Inflammatory macrophage (primary cell): ENCODE results near the gene GFPT2.

ENCODE experiments used
- DNase-seq, 2 donors: peaks; one replicate each; pipeline ENCODE4 v3.0.0-alpha.2; 2020 to 2022
- total RNA-seq, 18 experiments: gene quantifications; one replicate each; lab custom pipeline; 2026; ENCODE audit warnings: mixed read lengths in 6 of 18, inconsistent platforms in 2 of 18; lab: John Stamatoyannopoulos, UW

The GFPT2 gene
- total RNA-seq, result 0 to 5.5 (median 0.36) reads per million in 18 experiments

DNA sequence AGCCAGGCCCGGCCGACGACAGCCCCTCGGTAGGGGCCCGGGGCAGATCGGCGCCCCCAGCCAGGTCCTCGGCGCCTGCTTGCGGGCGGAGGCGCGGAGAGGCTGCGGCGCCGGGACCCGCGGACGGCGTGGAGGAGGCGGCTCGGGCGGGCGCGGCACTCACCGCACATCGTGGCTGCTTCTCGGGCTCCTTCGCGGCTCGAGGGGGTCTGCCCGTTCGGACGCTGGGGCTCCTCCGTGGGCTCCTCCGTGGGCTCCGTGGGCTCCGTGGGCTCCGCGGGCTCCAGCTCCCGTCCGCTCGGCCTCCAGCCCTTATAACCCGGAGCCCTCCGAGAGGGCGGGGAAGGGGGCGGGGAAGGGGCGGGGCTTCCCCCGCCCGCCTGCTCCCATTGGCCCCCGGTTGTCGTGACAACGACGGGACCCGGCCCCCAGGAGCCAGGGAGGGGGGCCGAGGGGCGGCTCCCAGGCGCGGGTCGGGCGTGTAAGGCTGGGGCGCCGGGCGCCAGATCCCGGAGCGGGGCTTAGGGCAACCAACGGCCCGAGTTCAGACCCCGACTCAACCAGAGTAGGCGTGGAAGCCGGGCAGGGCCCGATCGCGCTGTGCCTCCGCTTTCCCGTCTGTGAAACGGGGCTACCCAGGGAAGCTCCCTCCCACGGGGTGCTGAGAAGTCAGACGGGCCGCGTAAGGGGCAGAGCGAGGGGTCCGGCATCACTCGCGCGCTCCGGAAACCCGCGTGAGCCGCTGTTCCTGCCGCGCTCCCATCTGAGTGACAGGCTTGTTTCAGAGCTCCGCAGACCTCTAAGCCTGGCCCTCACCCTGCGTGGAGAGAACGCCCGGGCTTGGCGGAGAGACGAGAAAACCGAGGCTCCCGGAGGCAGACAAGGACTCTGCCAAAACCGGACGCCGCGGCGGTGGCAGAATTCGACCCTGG lies at the start of gene GFPT2:
Gene GFPT2 (minus strand): TSS at position 289 of the 932 bp plus-strand sequence. CDS start 119 bp downstream, at position 170.
- DNase-seq, result peak in 1 of 2 donors; percentile 6

DNA sequence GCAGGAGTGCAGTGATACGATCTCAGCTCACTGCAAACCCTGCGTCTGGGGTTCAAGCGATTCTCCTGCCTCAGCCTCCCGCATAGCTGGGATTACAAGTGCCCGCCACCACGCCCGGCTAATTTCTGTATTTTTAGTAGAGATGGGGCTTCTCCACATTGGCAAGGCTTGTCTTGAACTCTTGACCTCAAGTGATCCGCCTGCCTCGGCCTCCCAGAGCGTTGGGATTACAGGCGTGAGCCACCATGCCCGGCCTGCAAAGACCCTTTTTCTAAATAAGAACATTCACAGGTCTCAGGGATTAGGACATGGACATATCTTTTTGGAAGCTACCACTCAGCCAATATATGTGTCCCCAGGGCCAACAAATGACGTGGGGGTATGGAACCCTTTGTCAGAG lies 49.6 kb upstream of the GFPT2 start:
- no peak for DNase-seq

DNA sequence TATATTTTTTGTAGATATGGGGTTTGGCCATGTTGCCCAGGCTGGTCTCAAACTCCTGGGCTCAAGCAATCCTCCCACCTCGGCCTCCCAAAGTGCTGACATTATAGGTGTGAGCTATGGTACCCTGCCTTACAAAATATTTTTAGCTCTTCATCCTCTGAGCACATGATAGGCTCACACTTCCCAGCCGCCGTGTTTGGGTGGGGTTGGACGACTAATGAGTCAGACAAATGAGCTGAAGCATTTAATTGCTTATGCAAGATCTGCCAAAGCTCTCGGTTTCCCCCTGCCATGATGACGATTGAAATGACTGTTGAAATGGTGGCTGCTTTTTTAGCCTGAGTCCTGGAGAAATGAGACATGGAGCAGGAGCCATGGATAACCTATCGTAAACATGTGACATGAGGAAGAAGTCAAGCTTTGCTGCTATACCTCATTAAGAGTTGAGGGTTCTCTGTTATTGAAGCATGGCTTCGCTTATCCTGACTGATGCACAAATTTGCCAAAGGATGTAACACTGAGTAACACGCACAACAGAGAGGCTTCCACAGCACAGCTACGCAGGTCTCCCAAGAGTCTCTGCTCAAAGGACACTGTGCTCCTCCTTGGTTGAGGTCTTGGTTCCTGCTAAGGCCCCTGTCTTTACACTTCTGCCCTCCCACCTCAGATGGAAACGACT lies 48.2 kb upstream of the GFPT2 start:
- DNase-seq, result no peak

DNA sequence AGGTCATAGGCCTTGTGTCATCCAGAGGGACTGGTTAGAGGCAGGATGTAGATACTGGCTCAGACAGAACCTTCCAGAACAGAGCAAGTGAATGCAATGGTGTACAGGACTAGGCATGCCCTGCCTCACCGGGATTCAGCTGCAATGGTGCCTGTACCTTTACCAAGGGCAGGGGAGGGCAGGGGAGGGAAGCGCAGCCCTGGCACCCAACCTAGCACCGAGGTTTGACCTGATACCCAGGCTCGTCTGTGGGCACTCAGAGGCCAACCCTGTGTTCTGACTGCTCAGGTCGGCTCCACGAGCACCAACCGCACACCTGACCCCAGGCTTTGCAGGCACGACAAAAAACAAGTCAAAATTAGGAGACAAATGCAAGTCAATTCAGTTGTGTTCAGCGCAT lies 47.3 kb upstream of the GFPT2 start:
- DNase-seq, result no peak

DNA sequence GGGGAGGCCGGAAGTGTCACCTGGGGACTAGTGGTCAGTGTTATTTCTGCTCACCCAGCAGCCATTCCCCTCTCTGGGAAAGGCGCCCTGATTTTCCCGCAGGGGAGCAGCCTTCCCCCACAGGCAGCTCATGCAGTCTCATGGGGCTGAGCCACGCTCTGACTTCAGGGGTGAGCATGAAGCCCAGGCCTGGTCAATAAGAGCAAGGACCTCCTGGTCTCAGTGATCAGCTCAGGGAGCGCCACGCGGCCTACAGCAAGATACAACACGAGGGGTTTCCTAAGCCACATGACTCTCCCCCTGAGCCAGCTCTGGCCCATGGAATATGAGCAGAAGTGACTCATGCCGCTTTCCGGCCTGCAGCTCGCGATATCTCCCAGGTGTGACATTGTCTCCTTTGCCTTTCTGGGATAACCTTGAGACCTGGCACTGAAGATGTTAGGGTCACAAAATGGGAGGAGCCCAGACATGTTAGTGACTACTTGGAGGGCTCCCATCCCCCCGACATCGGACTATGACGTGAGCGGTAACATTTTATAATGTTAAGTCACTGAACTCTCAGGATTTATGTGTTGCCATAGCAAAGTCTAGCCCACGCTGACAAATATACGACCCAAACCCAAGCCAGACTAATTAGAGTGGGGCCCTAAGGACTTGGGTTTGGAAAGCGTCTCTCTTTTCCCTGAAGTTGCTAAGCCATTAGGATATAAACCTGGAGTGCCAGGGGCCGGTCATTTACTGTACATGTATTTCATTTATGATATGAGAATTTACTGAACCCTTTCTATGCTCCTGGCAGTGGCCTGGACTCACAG lies 46.5 kb upstream of the GFPT2 start:
- DNase-seq, result no peak

DNA sequence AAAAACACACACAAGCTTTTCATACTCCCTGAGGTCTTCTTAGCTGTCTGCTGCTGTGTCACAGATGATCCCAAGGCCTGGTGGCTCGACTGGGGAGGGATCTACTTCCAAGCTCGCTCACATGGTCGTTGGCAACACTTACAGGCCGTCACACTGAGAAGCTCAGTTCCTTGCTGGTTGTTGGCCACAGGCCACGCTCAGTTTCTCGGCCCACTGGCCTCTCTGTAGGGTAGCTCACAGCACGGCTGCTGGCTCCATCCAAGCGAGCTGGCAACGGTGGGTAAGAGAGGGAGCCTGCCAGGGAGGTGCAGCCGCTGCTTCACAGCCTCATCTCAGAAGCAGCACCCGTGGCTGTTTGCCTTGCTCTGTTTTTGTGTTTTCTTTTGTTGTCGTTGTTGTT lies 43.8 kb upstream of the GFPT2 start:
- DNase-seq, result no peak

DNA sequence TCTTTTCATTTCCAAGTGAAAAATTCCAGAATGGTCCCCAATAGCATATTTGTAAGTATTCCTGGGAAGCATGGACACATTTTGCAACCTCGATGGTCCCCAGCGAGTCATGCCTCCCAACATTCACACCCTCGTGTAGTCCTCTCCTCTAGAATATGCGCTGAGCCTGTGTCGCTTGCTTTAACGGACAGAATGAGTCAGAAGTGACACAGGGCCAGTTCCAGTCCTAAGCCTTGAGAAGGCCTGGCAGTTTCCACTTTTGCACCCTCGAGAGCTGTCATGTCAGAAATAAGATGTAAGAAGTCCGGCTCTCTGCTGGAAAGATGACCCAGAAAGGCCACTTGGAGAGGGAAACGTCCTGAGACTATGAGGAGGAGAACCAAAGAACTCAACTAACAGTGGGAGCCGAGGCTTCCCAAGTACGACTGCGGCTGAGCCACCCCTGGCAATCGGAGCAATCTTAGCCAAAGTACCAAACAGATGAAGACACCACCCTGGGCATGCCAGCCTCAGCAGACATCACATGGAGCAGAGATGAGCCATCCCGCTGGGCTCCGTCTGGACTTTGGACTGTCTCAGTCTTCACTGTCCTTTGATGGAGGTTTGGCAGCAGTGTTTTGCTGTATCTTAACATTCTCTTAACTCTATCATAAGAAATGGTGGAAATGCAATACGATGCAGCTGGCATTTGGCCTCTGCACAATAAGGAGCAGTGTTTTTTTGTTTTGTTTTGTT lies 42.6 kb upstream of the GFPT2 start:
- no peak for DNase-seq

DNA sequence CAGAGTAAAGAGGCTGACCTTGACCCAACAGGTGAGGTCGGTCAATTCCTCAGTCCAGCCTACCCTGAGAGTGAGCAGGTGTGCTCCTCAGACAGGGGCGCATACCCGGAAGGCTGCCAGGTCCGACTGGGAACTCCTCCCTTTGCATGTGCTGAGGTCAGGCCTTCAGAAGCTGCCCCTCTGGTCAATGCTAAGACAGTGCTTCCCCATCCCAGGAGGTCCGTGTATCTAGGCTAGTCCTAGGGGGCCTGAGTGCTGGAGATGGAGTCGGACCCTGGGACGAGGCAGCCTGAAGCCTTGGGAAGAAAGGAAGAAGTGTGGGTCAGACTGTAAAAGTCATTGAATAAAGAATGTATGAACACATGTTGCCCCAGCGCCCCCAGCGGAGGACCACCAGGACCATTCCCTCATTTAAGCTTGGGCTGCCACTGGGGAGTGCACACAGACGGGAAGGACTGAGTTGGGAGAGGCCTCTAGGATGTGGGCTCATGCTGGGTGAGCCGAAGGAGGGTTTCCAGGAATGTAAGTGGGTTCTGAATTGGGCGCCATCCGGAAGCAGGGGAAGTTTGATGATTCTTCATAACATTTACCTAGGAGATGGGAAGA lies 41.0 kb upstream of the GFPT2 start:
- DNase-seq, result no peak

DNA sequence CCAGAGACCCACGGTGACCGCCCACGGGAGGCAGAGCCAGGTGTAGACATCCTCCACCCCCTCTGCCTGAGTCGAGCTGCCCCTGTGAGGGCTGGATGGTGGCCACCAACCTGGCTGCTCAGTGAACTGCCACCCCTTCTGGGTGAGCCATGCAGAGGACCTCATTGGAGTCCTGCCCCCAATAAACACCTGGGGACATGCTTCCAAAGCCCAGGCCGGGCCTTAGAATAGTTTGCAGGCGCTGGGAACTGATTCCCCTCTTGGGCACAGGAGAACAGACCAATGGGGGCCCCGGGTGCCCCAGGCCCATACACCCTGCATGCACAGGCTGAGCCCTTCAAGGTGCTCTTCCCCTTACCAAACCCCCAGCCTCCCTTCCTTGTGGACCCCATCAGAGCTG lies 38.1 kb upstream of the GFPT2 start:
- no peak for DNase-seq

DNA sequence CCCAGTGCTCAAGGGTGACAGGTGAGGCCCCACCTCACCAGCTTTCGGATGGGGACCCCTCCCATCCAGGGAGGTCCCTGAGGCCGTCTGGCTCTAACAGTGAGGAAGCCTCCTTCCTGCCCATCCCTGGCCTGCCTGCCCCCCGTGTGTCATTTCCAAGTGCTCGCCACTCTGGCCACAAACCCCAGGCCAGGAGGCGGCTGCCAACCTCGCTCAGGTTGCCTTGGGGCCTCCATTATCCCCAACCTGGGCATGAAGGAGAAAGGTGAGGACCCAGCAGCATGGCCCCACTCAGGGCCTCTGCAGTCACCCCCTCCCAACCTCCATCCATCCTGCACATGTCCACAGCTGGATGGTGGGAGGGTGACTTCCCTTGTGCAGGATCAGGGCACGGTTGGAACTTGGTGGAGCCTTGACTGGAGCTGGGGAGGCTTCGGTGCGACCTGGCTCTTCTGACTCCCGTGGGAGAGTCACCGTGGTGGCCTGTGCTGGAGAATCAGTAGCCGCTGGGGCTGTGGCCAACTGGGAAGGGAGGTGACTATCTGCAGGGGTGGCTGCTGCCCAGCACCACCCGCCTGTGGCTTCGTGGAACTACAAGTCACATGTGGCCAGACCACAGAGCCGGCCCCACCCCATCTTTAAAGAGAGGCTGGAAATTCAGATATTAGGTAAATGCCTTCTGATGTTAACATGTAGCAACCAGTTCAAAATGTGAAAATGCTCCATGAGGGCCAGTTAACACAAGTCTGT lies 37.5 kb upstream of the GFPT2 start:
- no peak for DNase-seq

DNA sequence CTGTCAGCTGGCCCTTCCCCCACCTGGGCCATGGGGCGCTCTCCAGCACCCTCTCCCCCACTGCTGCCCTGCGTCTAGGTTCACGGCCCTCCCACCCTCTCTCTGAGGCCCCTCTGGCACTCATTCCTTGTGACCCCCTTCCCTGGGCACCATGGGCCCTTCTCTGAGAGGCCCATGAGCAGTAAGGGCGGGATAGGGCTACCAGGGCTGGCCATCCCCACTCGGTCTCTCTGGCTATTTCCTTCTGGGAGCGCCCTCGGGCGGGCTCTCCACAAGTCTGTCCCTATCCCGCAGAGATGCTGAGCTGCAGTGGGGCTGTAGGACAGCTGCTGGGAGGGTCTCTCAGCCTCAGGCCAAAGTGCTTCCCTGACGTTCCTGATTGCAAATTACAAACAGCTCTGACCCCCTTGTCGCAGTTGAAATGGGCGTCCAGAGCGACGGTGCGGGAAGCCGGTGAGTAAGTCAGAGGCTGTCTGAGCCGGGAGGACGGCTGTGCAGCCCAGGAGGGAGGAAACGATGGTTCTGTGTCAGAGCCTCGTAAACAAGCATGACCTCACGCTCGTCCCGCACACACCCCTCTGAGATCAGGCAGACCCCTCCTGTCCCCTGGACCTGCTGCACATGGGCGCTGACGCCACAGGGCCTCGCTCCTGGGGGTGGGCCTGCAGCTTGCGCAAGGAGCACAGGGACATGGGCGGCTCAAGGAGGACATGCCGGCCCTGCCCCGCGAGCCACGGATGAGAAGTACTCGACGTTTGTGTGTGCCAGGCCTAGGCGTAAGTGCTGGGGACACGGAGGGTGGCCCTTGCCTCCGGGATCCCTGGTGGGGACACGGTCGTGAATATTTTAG lies 36.3 kb upstream of the GFPT2 start:
- DNase-seq, result no peak

DNA sequence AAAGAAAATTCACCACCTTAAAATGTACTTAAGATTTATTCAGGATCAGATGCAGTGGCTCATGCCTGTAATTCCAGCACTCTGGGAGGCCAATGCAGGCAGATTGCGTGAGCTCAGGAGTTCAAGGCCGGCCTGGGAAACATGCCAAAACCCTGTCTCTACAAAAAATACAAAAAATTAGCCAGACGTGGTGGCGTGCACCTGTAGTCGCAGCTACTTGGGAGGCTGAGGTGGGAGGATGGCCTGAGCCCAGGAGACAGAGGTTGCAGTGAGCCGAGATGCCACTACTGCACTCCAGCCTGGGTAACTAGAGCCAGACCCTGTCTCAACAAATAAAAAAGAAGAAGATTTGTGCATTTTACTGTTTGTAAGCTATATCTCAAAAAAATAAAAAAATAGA lies 34.7 kb upstream of the GFPT2 start:
- no peak for DNase-seq

DNA sequence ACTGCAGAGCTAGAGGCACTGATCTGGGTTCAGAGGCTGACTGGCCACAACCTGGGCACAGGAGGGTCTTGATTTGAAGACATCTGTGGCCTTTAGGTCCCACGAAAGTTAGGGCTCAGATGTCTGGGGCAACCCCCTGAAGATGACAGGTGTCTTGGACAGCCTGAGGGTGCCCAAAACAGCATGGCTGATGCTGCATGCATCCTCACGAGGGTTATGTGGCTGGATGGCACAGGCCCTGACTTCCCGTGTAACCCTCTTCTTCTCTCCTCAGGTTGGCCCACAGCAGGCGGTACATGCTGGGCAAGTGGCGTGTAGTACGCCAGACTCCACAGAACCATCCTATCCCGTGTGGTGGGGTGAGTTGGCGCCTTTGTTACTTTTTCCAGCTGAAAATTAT lies 29.8 kb upstream of the GFPT2 start:
- no peak for DNase-seq

DNA sequence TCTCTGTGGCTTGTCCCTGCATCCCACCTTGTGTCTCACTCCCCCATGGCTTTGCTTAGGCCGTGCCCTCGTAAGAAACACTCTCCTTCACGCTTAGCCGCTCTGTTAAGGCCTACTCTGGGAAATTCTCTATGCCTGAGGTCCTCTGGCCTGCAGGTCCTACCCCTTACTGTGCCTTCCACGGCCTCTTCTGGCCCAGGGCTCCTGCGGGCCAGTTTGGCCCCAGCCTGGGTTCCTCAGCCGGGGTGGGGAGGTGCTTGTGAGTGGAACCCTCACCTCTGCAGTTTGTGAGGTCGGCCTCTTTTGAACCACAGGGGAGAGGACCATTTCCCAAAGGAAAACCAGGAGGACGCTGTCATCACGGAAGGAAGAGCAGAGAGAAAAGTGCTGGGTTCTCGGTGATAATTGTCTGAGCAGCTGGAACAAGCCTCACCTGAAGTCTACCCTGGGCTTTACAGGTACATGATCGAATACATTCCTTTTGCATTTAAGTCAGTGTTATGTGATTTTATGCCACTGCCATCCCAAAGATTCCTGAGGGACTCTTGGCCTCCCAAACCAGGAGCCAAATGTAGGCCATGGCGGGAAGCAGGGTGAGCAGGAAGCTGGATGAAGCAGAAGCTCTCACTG lies 28.8 kb upstream of the GFPT2 start:
- DNase-seq, result no peak

DNA sequence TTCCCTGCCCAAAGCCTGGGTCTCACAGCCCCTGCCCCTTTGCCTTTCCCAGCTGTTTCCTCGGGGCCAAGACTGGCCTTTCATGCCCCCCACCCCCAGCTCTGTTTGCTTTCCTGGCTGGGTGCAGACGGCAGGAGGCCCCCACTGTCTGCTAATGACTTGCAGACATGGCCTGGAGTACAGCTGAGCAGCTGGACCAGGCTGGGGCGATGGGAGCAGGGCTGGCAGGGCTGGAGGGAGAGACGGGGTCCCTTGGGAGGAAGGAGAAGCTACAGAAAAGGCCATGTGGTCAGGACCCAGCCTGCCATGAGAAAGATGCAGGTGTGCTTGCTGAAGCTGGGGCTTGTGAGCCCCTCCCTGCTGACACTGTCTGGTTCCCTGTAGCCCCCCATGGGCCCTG lies 28.3 kb upstream of the GFPT2 start:
- no peak for DNase-seq

DNA sequence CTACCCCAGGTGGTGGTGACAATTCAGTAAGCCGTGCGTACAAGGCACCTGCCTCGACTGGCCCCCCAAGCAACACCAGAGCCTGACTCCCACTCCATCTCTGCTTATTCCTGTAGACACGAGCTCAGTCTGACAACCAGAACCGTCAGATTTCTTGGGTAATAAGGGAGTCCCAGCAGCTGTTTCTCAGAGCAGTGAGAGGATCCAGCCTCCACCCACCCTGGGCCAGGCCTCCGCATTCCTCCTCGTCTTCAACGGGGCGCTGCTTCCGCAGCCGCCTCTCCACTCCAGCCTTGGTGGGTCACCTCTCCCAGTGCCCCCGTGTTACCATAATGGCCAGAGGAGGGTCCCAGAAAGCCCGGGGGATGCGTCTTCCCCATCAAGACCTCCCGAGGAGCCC lies 27.7 kb upstream of the GFPT2 start:
- no peak for DNase-seq

DNA sequence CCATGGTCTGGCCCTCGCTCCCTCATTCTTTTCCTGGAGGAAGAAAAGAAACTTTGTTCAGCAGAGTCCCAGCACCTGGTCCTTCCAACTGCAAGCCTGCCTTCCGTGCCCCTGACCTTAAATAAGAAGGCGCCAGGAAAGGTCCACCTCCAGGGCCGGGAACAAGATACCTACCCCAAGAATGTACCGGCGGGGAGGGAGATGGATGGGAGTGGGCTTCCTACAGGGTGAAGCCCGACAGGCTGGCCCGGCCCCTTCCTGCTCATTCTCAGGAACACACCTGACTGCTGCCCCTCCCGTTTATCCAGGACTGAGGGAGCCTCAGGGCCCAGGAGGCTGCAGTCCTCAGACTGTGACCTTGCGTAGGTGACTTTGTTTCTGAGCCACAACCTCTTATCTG lies 27.3 kb upstream of the GFPT2 start:
- DNase-seq, result no peak

DNA sequence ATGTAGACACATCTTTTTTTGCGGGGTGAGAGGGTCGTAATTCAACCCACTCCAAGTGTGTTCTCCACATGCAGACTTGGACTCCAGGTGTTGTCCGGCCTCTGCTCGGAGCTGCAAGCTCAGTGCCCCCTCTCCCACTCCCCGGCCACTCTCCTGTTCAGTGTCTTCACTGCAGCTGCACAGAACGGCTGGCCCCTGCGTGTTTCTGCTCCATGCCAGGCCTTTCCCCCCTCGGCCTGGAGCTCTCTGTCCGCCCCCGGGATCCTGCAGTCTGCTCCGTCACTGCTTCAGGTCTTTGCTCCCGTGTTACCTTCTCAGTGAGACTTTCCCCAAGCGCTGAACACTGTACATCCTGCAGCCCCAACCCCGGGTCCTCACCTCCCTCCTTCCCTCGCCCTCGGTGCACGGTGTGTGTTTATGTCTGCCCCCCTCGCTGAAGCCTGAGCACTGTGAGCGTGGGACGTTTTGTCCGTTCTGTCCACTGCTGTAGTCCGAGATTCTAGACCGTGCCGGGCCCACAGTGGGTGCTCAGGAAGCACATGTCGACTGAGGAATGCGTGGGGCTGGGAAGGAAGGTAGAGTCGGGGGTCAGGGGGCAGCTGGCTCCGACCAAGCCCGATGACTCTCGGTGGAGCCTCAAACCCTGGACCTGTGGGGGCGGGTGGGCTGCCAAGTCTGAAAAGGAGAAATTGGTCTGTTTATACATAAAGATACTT lies 26.4 kb upstream of the GFPT2 start:
- no peak for DNase-seq
